ENCODE results near the gene MYO3B.

Gene MYO3B

DNA sequence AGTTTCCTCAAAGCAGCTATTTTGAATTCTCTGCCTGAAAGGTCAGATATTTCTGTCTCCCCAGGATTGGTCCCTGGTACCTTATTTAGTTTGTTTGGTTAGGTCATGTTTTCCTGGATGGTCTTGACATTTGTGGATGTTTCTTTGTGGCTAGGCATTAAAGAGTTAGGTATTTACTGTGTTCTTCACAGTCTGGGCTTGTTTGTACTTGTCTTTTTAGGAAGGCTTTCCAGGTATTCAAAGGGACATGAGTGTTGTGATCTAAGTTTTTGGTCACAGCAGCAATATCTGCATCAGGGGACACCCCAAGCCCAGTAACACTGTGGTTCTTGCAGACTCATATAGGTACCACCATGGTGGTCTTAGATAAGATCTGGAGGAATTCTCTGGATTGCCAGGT is 11.8 kb downstream of the MYO3B start:
- H3K14ac ChIP-seq (ENCODE audit: low read length) = no peak overlapping the region
- H3K9ac ChIP-seq (ENCODE audit: low read length) = no peak overlapping the region
- peak overlapping the region; percentile 69 for H4K91ac ChIP-seq (ENCODE audit: low read depth, low read length)
- H3K79me2 ChIP-seq (ENCODE audit: control insufficient read depth, insufficient read depth, low read length, poor library complexity) = no peaks in the 10 kb centered on the region
- H4K12ac ChIP-seq (ENCODE audit: low read depth, low read length) = no peak overlapping the region
- no peak for DNase-seq
- no peak overlapping the region for H2AK5ac ChIP-seq (ENCODE audit: low read length)
- peak overlapping the region; percentile 2 for H2BK120ac ChIP-seq (ENCODE audit: insufficient read depth, low read length, poor library complexity)
- H2BK12ac ChIP-seq (ENCODE audit: low read length) = no peak overlapping the region
- no peaks in the 10 kb centered on the region for H3K9me3 ChIP-seq (ENCODE audit: insufficient read depth, low read depth, low read length)
- H3K4ac ChIP-seq (ENCODE audit: low read depth, low read length) = no peak overlapping the region
- no peaks in the 10 kb centered on the region for H3K79me1 ChIP-seq (ENCODE audit: low read length)
- no peak overlapping the region for H3K4me3 ChIP-seq (ENCODE audit: low read depth, low read length)
- H3K27me3 ChIP-seq (ENCODE audit: insufficient read depth, low read length) = no peaks in the 10 kb centered on the region
- H3K4me1 ChIP-seq (ENCODE audit: control insufficient read depth in 1 of 2, insufficient read depth in 2 of 2, low read length in 2 of 2) = peaks cover 2 to 3% of the 10 kb centered on the region in 2 experiments
- H4K8ac ChIP-seq (ENCODE audit: low read depth, low read length) = no peak overlapping the region
- H2AFZ ChIP-seq (ENCODE audit: insufficient read depth, low read length, poor library complexity) = no peak overlapping the region
- H3K4me2 ChIP-seq (ENCODE audit: low read length) = no peak overlapping the region
- no peak overlapping the region for H3K23ac ChIP-seq (ENCODE audit: low read length)
- no peaks in the 10 kb centered on the region for H3K36me3 ChIP-seq (ENCODE audit: control insufficient read depth in 1 of 2, insufficient read depth in 2 of 2, low read length in 2 of 2)
- H3K27ac ChIP-seq (ENCODE audit: low read depth, low read length) = no peak overlapping the region
- no peak overlapping the region for H2BK5ac ChIP-seq (ENCODE audit: low read depth, low read length, poor library complexity)
- H3K18ac ChIP-seq (ENCODE audit: low read length) = no peak overlapping the region

DNA sequence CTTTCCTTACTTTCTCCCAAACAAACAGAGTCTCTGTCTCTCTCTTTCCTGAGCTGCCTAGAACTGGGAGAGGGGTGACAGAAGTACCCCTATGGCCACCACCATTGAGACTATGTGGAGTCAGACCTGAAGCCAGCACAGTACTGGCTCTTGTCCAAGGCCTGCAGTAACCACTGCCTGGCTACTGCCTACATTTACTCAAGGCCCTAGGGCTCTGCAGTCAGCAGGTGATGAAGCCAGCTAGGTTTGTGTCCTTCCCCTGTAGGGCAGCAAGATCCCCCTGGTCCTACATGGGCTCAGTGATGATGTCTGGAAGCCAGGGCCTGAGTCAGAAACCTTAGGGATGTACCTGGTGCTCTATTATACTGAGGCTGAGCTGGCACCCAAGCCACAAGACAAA is 12.2 kb downstream of the MYO3B start:
- Histone ChIP-seq H2BK12ac (ENCODE audit: low read length) (no peak overlapping the region), H3K36me3 (ENCODE audit: control insufficient read depth in 1 of 2, insufficient read depth in 2 of 2, low read length in 2 of 2) (no peaks in the 10 kb centered on the region), H2AFZ (ENCODE audit: insufficient read depth, low read length, poor library complexity) (no peak overlapping the region), H3K27ac (ENCODE audit: low read depth, low read length) (no peak overlapping the region), H3K9ac (ENCODE audit: low read length) (no peak overlapping the region), H3K4me2 (ENCODE audit: low read length) (no peak overlapping the region), H3K79me2 (ENCODE audit: control insufficient read depth, insufficient read depth, low read length, poor library complexity) (no peaks in the 10 kb centered on the region), H3K4ac (ENCODE audit: low read depth, low read length) (no peak overlapping the region), H3K23ac (ENCODE audit: low read length) (no peak overlapping the region), H3K18ac (ENCODE audit: low read length) (no peak overlapping the region), H3K27me3 (ENCODE audit: insufficient read depth, low read length) (no peaks in the 10 kb centered on the region), H2AK5ac (ENCODE audit: low read length) (no peak overlapping the region), H3K9me3 (ENCODE audit: insufficient read depth, low read depth, low read length) (no peaks in the 10 kb centered on the region), H2BK120ac (ENCODE audit: insufficient read depth, low read length, poor library complexity) (peak overlapping the region; percentile 2), H3K79me1 (ENCODE audit: low read length) (no peaks in the 10 kb centered on the region), H4K12ac (ENCODE audit: low read depth, low read length) (no peak overlapping the region), H4K8ac (ENCODE audit: low read depth, low read length) (no peak overlapping the region), H2BK5ac (ENCODE audit: low read depth, low read length, poor library complexity) (no peak overlapping the region), H3K4me3 (ENCODE audit: low read depth, low read length) (no peak overlapping the region), H3K4me1 (ENCODE audit: control insufficient read depth in 1 of 2, insufficient read depth in 2 of 2, low read length in 2 of 2) (peaks cover 2 to 3% of the 10 kb centered on the region in 2 experiments), H3K14ac (ENCODE audit: low read length) (no peak overlapping the region), H4K91ac (ENCODE audit: low read depth, low read length) (peak overlapping the region; percentile 69)
- DNase-seq = no peak

DNA sequence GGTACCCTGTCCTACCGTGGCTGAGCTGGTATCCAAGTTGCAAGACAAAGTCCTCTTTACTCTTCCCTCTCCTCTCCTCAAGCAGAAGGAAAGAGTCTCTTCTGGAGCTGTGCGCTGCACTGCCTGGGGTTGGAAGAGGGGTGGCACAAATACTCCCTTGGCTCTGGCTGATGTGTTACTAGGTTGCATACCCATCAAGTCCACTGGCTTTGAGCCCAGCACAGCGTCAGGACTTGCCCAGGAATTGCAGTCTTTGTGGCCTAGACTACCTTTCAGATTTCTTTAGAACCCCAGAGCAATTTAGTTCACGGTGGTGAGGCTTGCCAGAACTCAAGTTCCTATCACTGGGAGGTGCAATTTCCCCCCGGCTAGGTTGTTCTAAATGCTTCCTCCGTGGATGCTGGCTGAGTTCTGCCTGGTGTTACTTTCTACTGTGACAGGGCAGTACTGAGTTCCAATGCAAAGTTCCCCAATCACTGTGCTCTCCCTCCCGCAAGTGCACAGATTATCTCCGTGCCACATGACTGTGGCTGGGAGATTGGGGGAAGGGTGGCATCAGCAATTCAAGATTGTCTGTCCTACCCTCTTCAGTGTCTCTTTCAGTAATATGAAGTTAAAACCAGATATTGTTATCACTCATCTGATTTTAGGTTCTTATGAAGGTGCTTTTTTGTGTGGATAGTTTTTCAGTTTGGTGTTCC is 13.4 kb downstream of the MYO3B start:
- Histone ChIP-seq H3K27me3 (ENCODE audit: insufficient read depth, low read length) (no peaks in the 10 kb centered on the region), H3K27ac (ENCODE audit: low read depth, low read length) (no peak overlapping the region), H3K14ac (ENCODE audit: low read length) (no peak overlapping the region), H3K4me1 (ENCODE audit: control insufficient read depth in 1 of 2, insufficient read depth in 2 of 2, low read length in 2 of 2) (peaks cover 2 to 3% of the 10 kb centered on the region in 2 experiments), H2AK5ac (ENCODE audit: low read length) (no peak overlapping the region), H2BK120ac (ENCODE audit: insufficient read depth, low read length, poor library complexity) (no peak overlapping the region), H2BK5ac (ENCODE audit: low read depth, low read length, poor library complexity) (no peak overlapping the region), H3K4me3 (ENCODE audit: low read depth, low read length) (no peak overlapping the region), H3K79me2 (ENCODE audit: control insufficient read depth, insufficient read depth, low read length, poor library complexity) (no peaks in the 10 kb centered on the region), H3K9ac (ENCODE audit: low read length) (no peak overlapping the region), H3K4ac (ENCODE audit: low read depth, low read length) (no peak overlapping the region), H2BK12ac (ENCODE audit: low read length) (no peak overlapping the region), H2AFZ (ENCODE audit: insufficient read depth, low read length, poor library complexity) (no peak overlapping the region), H3K9me3 (ENCODE audit: insufficient read depth, low read depth, low read length) (no peaks in the 10 kb centered on the region), H4K91ac (ENCODE audit: low read depth, low read length) (no peak overlapping the region), H3K79me1 (ENCODE audit: low read length) (no peaks in the 10 kb centered on the region), H4K12ac (ENCODE audit: low read depth, low read length) (no peak overlapping the region), H3K4me2 (ENCODE audit: low read length) (no peak overlapping the region), H3K36me3 (ENCODE audit: control insufficient read depth in 1 of 2, insufficient read depth in 2 of 2, low read length in 2 of 2) (no peaks in the 10 kb centered on the region), H4K8ac (ENCODE audit: low read depth, low read length) (no peak overlapping the region), H3K23ac (ENCODE audit: low read length) (no peak overlapping the region), H3K18ac (ENCODE audit: low read length) (no peak overlapping the region)
- no peak for DNase-seq
- no CpG with 5 or more reads among the region's 8 CpGs for WGBS (ENCODE audit: extremely low coverage, insufficient coverage, insufficient read length)

DNA sequence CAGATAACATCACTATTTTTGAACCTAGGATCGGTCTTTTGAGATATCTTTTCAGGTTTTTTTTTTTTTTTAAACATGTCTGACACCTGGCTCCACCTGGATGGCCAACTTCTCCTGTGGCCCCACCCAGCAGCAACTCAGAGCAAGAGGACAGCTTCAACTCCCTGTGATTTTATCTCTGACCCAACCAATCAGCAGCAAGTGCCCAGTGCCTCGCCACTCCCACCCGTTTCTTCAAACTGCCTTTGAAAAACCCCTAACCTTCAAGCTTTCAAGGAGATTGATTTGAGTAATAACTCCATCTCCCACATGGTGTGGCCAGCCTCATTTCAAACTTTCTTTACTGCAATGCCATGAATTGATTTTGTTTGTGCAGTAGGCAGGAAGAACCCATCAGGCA is 19.0 kb downstream of the MYO3B start:
- no peak overlapping the region for H4K12ac ChIP-seq (ENCODE audit: low read depth, low read length)
- H3K9me3 ChIP-seq (ENCODE audit: insufficient read depth, low read depth, low read length) = no peaks in the 10 kb centered on the region
- H3K79me1 ChIP-seq (ENCODE audit: low read length) = no peaks in the 10 kb centered on the region
- no peak overlapping the region for H3K18ac ChIP-seq (ENCODE audit: low read length)
- H2BK12ac ChIP-seq (ENCODE audit: low read length) = no peak overlapping the region
- no peak overlapping the region for H3K27ac ChIP-seq (ENCODE audit: low read depth, low read length)
- H3K36me3 ChIP-seq (ENCODE audit: control insufficient read depth in 1 of 2, insufficient read depth in 2 of 2, low read length in 2 of 2) = no peaks in the 10 kb centered on the region
- no peak overlapping the region for H3K4me3 ChIP-seq (ENCODE audit: low read depth, low read length)
- no peak overlapping the region for H3K14ac ChIP-seq (ENCODE audit: low read length)
- H3K79me2 ChIP-seq (ENCODE audit: control insufficient read depth, insufficient read depth, low read length, poor library complexity) = no peaks in the 10 kb centered on the region
- no peak for DNase-seq
- H2BK120ac ChIP-seq (ENCODE audit: insufficient read depth, low read length, poor library complexity) = no peak overlapping the region
- no peak overlapping the region for H4K8ac ChIP-seq (ENCODE audit: low read depth, low read length)
- no peaks in the 10 kb centered on the region for H3K4me1 ChIP-seq (ENCODE audit: control insufficient read depth in 1 of 2, insufficient read depth in 2 of 2, low read length in 2 of 2)
- H4K91ac ChIP-seq (ENCODE audit: low read depth, low read length) = no peak overlapping the region
- no peak overlapping the region for H3K4me2 ChIP-seq (ENCODE audit: low read length)
- no peak overlapping the region for H2BK5ac ChIP-seq (ENCODE audit: low read depth, low read length, poor library complexity)
- H3K23ac ChIP-seq (ENCODE audit: low read length) = no peak overlapping the region
- no CpG with 5 or more reads among the region's 3 CpGs for WGBS (ENCODE audit: extremely low coverage, insufficient coverage, insufficient read length)
- H3K4ac ChIP-seq (ENCODE audit: low read depth, low read length) = no peak overlapping the region
- H2AFZ ChIP-seq (ENCODE audit: insufficient read depth, low read length, poor library complexity) = no peak overlapping the region
- H3K27me3 ChIP-seq (ENCODE audit: insufficient read depth, low read length) = no peaks in the 10 kb centered on the region
- H2AK5ac ChIP-seq (ENCODE audit: low read length) = no peak overlapping the region
- H3K9ac ChIP-seq (ENCODE audit: low read length) = no peak overlapping the region

All from trophoblast cell (in vitro differentiated cells and primary cell).